GM21786 (cell line): Measurements from ENCODE around the gene PRR9.
"Not testable (repeated sequence)": the region's sequence is repeated elsewhere in the genome, so short reads cannot be mapped to it uniquely, and the experiment has no call there.

Experiments
- ATAC-seq: cut with Tn5 transposase; IDR thresholded peaks from one replicate; pipeline ENCODE4 v1.9.1; 2021; ENCODE audit not compliant: unreplicated experiment

PRR9 gene, protein sequence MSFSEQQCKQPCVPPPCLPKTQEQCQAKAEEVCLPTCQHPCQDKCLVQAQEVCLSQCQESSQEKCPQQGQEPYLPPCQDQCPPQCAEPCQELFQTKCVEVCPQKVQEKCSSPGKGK

DNA sequence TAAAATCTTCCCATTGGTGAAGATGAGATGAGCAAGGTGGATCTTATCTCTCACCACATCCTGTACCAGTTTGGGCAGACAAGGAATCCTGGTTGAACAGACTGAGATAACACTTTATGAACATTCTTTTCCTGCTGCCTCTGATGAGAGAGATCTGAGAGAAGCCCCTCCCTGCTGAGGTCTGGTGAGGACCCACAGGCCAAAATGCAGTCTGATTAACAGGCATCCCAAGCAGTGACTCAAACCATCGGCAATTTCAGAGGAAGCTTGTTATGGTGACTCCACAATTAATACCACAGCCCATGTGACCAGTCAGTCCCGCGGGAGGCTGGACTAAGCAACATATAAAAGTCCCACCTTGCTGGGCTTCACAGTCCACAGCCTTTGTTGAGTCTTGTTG lies at the start of gene PRR9:
TSS of gene PRR9 (plus strand) at position 373 of the 400 bp plus-strand sequence. CDS start 561 bp downstream, outside the sequence.
- no peak for ATAC-seq

GRCh38 chr1:153168686-153169085 lies 48.7 kb upstream of the PRR9 start:
- ATAC-seq, result no peak

DNA sequence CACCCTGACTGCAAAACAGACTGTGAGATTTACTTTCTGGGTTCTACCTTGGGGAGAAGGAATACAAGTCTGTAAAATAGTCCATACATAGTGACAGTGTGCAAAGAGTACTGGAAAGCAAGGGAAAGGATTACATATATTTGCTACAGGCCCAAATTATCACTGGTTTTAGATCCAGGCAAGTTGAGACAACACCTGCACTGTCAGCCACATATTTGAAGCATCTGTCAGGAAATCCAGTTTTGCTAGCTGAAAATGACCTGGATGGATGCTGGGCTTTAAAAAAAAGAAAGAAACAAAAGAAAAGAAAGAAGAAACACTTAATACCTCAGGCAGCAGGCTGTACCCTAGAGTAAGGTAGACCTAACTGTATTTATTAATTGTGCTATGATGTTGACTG lies 42.8 kb upstream of the PRR9 start:
- no peak for ATAC-seq

DNA sequence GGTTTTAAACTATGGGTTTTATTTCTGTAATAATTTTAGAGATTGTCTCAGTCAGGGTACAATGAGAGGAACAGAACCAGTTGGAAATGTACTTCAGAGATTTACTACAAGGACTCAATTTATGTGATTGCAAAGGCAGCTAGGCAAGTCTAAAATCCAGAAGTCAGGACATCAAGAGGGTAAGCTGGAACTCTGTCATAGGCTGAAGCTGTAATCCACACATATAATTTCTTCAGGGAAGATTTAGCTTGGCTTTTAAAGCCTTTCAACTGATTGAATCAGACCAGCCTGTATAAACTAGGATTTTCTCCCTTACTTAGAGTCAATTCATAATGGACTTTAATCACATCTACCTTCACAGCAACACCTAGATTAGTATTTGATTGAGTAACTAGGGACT lies 38.5 kb upstream of the PRR9 start:
- no peak for ATAC-seq

DNA sequence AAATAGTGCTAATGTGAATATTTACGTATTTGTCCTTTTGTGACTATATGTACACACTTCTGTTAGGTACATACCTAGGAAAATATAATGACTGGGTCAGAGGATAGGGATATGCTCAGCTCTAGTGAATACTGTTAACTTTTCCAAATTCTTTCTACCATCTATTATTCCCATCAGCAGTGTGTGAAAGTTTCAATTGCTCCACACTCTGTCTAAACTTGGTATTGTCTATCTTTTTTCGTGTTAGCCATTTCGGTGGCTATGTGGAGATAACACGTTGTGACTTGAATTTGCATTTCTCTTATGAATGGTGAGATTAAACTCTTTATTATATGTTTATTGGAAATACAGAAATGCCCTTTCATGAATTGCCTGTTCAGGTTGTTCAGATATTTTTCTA lies 36.8 kb upstream of the PRR9 start:
- ATAC-seq, result no peak

GRCh38 chr1:153188301-153188700 lies 29.1 kb upstream of the PRR9 start:
- not testable (repeated sequence) for ATAC-seq

- ATAC-seq, result no peak
Measured at GRCh38 chr1:153190373-153190772, 27.0 kb upstream of the PRR9 start.

GRCh38 chr1:153192697-153193096 lies 24.7 kb upstream of the PRR9 start:
- no peak for ATAC-seq

DNA sequence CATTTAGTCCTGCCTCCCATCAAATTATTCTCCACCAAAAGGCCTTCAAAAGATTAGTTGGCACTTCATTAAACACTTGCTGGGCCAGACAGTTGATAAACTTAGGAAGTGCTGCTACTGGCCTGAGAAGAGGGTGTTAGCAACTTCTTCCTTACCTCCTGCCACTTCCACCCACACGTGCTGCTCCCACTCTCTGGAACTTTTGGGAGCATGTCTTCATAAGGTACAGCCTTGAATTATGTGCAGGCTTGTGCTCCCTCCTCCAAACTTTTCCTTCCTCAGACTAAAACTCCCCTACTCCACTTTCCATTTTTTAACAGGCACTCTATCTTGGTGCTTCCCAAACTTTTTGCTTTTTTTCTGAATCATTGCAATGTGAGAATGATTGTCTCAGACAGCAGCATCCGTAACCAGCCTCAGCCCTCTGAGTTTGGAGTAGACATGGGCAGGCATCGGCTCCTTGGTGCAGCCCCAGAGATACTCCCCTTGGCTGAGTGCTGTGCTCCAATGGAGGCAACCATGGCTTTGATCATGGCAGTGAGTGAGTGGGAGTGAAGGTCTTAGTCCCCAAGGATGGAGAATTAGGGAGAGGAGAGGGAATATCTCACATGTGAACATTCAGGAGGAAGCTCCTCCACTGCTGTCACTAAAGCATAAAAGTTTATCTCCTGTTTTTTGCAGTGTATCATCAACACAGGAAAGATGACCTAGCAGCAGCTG lies 22.9 kb upstream of the PRR9 start:
- ATAC-seq, result no peak

- ATAC-seq, result no peak
Measured at GRCh38 chr1:153195216-153195615, 22.2 kb upstream of the PRR9 start.

GRCh38 chr1:153202006-153202405 lies 15.4 kb upstream of the PRR9 start:
- no peak for ATAC-seq

- no peak for ATAC-seq
Measured at GRCh38 chr1:153203130-153203529, 14.3 kb upstream of the PRR9 start, which contains the start of gene LELP1. TSS of gene LELP1 (plus strand) at chr1:153203430. CDS start at chr1:153204708, 1,278 bp downstream.

DNA sequence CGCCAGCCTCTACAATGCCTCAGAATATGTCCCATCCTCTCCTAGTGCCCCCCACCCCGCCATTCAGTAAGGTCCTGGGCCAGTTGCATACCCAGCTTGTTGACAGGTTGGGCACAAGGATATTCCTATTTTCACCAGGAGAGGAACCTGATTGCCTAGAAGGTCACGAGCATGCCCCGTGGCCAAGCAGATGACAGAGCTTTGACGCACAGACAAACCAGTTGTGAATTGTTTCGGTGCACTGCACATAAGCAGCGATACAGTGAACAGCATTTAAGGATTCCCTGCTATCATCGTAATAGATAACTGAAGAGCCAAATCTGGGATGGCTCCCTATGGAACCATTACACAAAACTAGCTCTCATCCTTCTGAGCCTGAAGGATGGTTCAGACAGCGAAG lies 10.8 kb upstream of the PRR9 start:
- no peak for ATAC-seq

DNA sequence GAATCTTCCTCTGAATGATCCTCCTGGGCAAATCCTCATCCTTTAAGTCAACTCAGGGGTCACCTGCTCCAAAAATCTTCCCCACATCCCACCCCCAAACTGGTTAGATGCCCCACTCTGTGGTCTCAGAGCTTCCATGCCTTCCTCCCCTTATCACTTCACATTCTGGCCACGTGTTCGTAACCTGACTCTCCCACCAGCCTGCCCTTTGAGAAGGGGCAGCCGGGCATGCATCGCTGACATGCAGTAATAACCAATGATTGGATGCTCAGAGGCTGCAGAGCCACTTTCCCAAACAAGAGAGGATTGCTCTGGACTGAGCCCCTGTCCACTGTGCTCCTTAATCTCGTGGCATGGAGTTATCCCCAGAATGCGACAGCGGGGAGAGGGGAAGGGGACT lies 7.2 kb upstream of the PRR9 start:
- ATAC-seq, result no peak

DNA sequence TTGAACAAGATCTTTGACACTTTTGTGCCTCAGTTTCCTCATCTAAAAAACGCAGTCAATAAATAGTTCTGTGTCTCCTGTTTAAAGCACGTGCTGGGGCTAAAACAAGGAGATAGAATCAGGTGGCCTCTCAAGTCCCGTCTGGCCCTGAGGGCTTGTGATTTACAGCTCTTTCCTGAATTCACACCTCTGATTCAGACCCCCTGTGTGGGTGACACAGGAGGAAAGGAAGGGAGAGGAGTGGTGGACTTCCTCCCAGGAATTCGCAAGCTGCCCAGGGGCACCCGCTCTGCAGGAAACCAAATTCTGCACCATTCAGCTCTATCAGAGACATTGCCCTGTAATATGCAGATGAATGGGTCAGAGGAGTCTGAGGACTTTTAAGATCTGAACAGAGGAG lies 5.2 kb upstream of the PRR9 start:
- ATAC-seq, result no peak

DNA sequence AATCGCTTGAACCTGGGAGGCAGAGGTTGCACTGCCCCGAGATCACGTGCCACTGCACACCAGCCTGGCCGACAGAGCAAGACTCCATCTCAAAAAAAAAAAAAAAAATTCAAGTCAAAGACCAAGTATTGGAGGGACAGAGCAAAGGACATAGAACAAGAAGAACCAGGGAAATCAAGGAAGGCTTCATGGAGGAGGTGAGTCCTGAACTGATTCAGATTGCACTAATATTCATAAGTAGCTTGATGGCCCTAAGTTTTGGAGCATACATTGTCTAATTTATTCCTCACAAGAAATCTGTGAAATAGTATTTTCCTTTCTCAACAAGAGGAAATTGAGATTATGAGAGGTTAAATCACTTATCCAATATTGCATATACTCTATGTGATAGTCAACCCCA lies 3.9 kb upstream of the PRR9 start:
- no peak for ATAC-seq

DNA sequence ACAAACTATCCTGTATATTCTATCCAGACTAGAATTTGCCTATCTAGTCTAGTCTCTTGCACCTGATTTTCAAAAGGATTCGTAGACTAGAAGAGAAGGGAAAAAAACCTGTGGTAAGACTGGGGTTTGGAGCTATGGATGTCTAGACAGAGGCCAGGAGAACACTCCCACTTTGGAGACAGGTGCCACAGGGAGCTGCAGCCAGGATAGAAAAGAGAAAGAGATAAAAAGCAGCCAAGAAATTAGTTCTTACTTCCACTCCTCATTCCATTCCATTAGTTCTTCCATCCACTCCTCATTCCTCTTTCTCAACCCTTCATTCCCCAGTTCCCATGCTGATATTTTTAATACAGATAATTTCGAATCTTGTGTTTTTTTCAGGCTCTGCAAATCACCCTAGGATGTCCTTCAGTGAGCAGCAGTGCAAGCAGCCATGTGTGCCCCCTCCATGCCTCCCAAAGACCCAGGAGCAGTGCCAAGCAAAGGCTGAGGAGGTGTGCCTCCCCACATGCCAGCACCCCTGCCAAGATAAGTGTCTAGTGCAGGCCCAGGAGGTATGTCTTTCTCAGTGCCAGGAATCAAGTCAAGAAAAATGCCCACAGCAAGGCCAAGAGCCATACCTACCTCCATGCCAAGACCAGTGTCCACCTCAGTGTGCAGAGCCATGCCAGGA lies 496 bp downstream of the PRR9 start:
- no peak for ATAC-seq

GRCh38 chr1:153220606-153221303 lies 3.4 kb downstream of the PRR9 start:
- ATAC-seq, result no peak

GRCh38 chr1:153223040-153223891 lies 5.9 kb downstream of the PRR9 start:
- ATAC-seq, result peak; percentile 71

- ATAC-seq, result no peak
Measured at GRCh38 chr1:153227810-153228209, 10.4 kb downstream of the PRR9 start.

- no peak for ATAC-seq
Measured at GRCh38 chr1:153228491-153228890, 11.1 kb downstream of the PRR9 start.
